CD4-positive, alpha-beta T cell treated with Interleukin-1 beta for 1 hour (primary cell): ENCODE measurements around the gene MTG1.
"Not testable (repeated sequence)": the region's sequence is repeated elsewhere in the genome, so short reads cannot be mapped to it uniquely, and the experiment has no call there.

Source experiments
- DNase-seq, 2 donors: peaks; one replicate each; pipeline ENCODE4 v3.0.0-alpha.2; 2020 to 2022

The MTG1 gene

DNA sequence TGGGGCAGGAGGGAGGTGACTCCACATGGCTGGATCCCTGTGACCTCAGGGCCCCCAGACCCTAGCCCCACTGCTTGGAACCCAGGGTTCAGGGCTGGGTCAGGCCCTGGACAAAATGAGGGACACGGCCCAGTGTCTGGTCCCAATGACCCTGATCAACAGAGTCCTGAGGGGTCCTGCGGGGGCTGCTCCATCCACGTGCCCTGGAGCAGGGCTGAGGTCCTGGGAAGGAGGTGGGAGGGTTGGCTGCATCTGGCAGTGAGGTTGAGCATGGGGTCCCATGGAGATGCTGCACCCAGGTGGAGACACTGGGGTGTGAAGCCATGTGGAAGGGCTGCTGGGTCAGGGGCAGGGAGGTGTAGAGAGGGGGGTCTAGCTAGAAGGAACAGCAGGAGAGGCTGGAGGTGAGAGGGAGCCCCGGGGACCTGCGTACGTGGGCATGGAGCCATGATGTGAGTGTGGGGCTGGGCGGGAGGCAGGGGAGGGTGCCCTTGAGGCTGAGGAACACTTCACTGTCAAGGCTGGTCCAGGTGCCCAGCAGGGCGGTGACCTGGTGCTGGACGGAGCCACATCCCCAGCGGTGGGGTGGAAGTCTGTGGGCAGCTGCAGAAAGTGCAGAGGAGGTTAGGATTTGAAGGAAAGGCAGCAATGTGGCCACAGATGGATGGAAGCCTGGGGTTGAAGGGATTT, 60.4 kb downstream of the MTG1 start:
- DNase-seq = no peak

- DNase-seq = no peak
These were observed 61.2 kb downstream of the MTG1 start for GRCh38 chr10:133455196-133455595.

DNA sequence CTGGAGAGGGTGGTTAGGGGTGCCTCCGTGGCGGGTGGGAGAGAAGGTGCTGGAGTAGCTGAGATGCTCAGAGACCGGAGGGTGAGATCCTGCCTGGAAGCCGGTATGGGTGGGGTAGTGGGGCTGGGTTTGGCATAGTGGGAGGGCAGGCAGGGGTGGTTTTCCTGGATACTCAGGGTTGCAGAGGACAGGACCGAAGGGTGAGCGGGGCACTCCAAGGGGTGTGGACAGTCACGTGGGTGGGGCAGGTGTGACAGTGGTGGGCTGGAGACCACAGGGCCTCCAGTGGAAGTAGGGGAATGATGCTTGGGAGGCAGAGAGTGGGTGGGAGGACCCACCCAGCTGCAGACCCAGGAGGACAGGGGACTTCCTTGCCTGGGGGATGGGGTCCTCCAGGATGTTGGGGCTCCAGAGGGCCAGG, 61.7 kb downstream of the MTG1 start:
- DNase-seq = no peak

DNA sequence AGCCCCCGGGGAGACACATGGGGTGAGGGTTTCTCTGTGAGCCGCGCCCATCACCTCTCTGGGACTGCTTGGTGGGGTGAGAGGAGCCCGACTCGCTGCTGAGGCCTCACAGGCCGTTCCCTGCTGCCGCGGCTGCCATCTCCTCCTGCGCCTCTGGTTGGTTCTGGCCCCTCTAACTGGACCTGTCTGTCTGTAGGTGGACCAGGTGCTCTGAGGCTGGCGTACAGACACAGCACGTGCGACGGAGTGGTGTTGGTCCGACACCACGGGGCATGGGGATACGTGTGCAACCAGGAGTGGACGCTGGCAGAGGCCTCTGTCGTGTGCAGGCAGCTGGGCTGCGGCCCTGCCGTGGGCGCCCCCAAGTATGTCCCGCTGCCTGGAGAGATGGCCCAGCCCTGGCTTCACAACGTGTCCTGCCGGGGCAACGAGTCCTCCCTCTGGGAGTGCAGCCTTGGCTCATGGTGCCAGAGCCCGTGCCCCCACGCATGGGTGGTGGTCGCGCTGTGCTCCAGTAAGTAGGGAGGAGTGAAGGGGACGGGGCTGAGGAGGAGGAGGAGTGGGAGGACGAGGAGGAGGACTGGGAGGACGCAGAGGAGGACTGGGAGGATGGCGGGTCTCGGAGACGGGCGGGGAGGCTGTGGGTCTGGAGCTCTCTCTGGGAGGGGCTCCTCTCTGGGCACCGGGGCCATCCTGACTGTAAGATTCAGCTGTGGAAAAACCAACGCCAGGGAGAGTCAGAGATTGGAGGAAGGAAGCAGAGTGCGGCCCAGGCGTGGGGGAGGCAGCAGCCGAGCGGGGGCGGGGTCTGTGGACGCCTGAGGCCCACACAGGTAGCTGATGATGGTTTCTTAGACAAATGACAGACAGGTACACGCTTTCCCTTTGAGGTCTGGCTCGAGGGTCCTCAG, 62.3 kb downstream of the MTG1 start:
- no peak for DNase-seq

- no peak for DNase-seq
These were observed 63.3 kb downstream of the MTG1 start for GRCh38 chr10:133457100-133457841.

- DNase-seq = no peak
These were observed 64.2 kb downstream of the MTG1 start for GRCh38 chr10:133458021-133458709.

- no peak for DNase-seq
These were observed 64.9 kb downstream of the MTG1 start for GRCh38 chr10:133458710-133459453.

DNA sequence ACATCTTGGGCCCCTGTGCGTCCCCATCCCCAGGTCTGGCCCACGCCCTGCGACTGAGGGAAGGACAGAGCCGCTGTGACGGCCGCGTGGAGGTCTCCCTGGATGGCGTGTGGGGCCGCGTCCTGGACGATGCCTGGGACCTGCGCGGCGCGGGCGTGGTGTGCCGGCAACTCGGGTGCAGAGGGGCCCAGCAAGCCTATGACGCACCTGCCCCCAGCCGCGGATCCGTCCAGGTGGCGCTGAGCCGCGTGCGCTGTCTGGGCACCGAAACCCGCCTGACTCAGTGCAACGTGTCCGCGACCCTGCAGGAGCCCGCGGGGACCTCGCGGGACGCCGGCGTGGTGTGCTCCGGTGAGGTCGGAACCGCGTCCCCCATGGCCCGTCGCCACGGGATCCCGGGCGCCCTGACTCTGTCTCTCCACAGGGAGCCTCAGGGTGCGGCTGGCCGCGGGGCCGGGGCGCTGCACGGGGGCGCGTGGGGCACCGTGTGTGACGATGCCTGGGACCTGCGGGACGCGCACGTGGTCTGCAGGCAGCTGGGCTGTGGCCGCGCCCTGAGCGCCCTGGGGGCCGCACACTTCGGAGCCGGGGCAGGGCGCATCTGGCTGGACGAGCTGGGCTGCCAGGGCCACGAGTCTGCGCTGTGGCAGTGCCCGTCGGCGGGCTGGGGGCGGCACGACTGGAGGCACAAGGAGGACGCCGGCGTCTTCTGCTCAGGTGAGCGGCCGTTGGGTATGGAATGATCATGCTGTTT, 65.7 kb downstream of the MTG1 start:
- no peak for DNase-seq

GRCh38 chr10:133460208-133460769, 66.3 kb downstream of the MTG1 start:
- no peak for DNase-seq

GRCh38 chr10:133461027-133461426, 67.1 kb downstream of the MTG1 start:
- no peak for DNase-seq

DNA sequence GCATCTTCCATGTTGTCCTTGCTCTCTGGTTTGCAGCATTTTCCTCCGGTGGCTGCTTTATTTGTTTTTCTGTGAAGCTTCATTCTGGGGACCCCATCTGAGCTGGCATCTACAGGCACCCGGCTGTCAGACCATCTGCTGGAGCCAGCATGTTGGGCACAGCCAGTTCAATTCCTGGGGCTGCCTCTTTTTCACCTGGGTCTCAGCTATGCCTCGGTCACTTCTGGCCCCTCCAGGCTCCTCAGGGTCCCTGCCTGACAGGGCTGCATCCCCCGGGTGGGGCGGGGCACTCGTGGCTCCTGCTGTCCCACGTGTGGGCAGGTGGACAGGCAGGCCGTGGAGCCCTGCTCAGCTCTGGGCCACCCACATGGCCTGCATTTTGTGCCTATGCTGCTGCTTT, 67.9 kb downstream of the MTG1 start:
- DNase-seq = no peak

GRCh38 chr10:133462512-133463305, 68.8 kb downstream of the MTG1 start:
- no peak for DNase-seq

- no peak for DNase-seq
These were observed 70.7 kb downstream of the MTG1 start for GRCh38 chr10:133464582-133465031.

DNA sequence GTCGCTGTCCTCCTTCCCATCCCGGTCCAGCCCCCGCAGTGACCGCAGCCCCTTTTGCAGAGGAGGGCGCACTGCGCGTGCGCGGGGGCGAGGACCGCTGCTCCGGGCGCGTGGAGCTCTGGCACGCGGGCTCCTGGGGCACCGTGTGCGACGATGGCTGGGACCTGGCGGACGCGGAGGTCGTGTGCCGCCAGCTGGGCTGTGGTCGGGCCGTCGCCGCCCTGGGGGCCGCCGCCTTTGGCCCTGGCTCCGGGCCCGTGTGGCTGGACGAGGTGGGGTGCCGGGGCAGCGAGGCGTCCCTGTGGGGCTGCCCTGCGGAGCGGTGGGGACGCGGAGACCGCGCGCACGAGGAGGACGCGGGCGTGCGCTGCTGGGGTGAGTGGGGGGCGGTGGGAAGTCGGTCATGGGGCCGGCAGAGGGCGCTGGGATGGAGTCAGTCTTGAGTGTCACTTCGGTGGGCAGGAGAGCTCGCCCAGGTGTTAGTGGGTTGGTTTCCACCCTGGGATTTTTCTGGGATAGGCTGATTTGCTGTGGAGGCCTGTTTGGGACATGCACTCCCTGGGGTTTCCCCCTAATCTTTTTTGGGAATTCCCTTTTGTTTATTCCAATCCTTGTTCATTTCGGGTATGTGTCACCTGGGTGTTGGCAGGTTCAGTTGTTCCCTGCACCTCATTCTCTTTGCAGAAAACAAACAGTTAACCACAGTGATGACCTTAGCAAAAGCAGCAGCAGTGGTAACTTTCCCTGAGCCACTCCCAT, 71.4 kb downstream of the MTG1 start:
- no peak for DNase-seq

DNA sequence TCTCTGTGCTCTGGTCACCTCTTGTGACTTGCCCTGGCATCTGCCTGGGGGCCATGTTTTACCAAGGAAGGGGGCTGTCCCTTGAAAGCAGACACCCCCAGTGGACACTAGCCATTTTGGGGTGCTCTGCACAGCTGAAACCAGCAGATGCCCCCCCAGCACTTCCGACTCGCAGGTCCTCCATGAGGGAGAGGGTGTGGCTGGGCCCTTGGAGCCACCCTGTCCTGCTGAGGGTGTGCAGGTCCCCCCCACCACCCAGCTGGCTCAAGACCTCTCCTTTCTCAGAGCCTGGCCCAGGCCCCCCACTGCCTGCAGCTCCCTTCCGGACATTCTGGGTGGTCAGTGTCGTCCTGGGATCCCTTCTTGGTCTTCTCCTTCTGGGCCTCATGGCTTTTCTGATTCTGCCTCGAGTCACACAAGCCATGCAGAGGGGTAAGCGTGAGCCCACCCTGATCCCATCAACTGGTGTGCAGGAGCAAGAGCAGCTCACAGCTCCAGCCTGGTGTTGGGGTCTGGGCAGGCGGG, 72.1 kb downstream of the MTG1 start:
- DNase-seq = no peak

GRCh38 chr10:133466683-133467275, 72.8 kb downstream of the MTG1 start:
- DNase-seq = no peak

- no peak for DNase-seq
These were observed 73.4 kb downstream of the MTG1 start for GRCh38 chr10:133467286-133467911.

- not testable (repeated sequence) for DNase-seq
These were observed 75.2 kb downstream of the MTG1 start for GRCh38 chr10:133469205-133469604.
